Hepatocyte (in vitro differentiated cells): Measurements from ENCODE around the gene ACTG1.

Experiments used
- EZH2 ChIP-seq: fragments of 200-600 bp; sonication (generic); IDR thresholded peaks from 2 replicates; pipeline ENCODE4 v1.6.1; 2016; ENCODE audit warnings: antibody characterized with exemption, mild to moderate bottlenecking, borderline replicate concordance
- TF ChIP-seq, protein P1 (sequence below): fragments of 200-600 bp; sonication (generic); IDR thresholded peaks from 2 replicates; pipeline ENCODE4 v1.5.1; 2016; ENCODE audit warnings: antibody characterized with exemption, mild to moderate bottlenecking; ENCODE audit not compliant: poor library complexity

DNA sequence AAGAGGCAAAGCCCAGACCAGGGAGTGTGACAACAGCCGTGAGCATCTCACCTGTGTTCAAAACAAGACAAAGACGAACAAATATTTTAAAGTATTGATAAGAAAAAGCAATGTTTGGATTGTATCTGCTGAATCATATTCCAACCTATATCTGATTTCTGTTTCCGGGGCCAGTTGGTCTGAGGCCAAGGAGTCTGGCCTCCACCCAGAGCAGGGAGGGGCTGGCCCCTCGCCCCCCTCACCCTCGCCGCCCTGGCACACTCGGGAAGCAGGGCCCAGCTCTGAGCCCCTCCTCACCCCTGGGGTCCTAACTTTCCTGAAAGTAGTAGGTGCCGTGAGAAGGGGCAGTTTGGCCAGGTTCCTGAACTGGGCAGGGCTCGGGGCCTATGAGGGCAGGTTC is 48.0 kb downstream of the ACTG1 start:
- TF ChIP-seq, protein P1, sequence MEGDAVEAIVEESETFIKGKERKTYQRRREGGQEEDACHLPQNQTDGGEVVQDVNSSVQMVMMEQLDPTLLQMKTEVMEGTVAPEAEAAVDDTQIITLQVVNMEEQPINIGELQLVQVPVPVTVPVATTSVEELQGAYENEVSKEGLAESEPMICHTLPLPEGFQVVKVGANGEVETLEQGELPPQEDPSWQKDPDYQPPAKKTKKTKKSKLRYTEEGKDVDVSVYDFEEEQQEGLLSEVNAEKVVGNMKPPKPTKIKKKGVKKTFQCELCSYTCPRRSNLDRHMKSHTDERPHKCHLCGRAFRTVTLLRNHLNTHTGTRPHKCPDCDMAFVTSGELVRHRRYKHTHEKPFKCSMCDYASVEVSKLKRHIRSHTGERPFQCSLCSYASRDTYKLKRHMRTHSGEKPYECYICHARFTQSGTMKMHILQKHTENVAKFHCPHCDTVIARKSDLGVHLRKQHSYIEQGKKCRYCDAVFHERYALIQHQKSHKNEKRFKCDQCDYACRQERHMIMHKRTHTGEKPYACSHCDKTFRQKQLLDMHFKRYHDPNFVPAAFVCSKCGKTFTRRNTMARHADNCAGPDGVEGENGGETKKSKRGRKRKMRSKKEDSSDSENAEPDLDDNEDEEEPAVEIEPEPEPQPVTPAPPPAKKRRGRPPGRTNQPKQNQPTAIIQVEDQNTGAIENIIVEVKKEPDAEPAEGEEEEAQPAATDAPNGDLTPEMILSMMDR = no peak
- TF ChIP-seq EZH2 = no peak
